HepG2 (cell line): ENCODE measurements around the gene CELSR2. TPM values are rescaled to one million over a fixed set of nuclear protein-coding genes. Genes with fewer than 3 reads are reported as not detected.

Source experiments
- ATF7 ChIP-seq, 2 experiments: fragments of 450-650 bp in 1 of 2; sonication (generic) in 1 of 2; formaldehyde crosslinking in 1 of 2; IDR thresholded peaks; 2 replicates each; pipeline versions ENCODE4 v1.4.0 to v1.6.1; 2016 to 2020; ENCODE audit warnings: antibody characterized with exemption in 1 of 2, mild to moderate bottlenecking in 1 of 2, missing genetic modification reagents in 1 of 2
- BRCA1 ChIP-seq: sonication (generic); formaldehyde crosslinking; IDR thresholded peaks from 2 replicates; pipeline ENCODE4 v1.4.0; 2020; ENCODE audit warnings: missing genetic modification reagents
- EP300 ChIP-seq, 3 experiments: sonication (generic) in 1 of 3; formaldehyde crosslinking in 1 of 3; IDR thresholded peaks; 2 replicates each; pipeline versions ENCODE4 v1.5.1 to v1.6.1; 2011 to 2020; ENCODE audit warnings: low read depth in 2 of 3, low read length in 2 of 3, borderline replicate concordance in 1 of 3, improper control_type of control experiment in 1 of 3, mild to moderate bottlenecking in 1 of 3, missing genetic modification reagents in 1 of 3, moderate library complexity in 1 of 3
- HNRNPL ChIP-seq: fragments of 200-400 bp; formaldehyde crosslinking; IDR thresholded peaks from 2 replicates; pipeline ENCODE4 v1.6.1; 2017; ENCODE audit warnings: mild to moderate bottlenecking, low read depth, low read length
- HOXA5 ChIP-seq: sonication (generic); formaldehyde crosslinking; IDR thresholded peaks from 2 replicates; pipeline ENCODE4 v1.4.0; 2020; ENCODE audit warnings: missing genetic modification reagents
- MED13 ChIP-seq: sonication (generic); formaldehyde crosslinking; IDR thresholded peaks from 2 replicates; pipeline ENCODE4 v1.5.0; 2020; ENCODE audit warnings: missing genetic modification reagents
- MIER3 ChIP-seq: IDR thresholded peaks from 2 replicates; pipeline ENCODE4 v1.6.1; 2016; ENCODE audit warnings: missing compliant biosample characterization, borderline replicate concordance
- PCBP1 ChIP-seq: fragments of 200-400 bp; formaldehyde crosslinking; IDR thresholded peaks from 2 replicates; pipeline ENCODE4 v1.6.1; 2017; ENCODE audit warnings: mild to moderate bottlenecking, low read depth, low read length, borderline replicate concordance
- RXRA ChIP-seq: sonication (generic); formaldehyde crosslinking; IDR thresholded peaks from 2 replicates; pipeline ENCODE4 v1.5.1; 2020; ENCODE audit warnings: missing genetic modification reagents
- SP4 ChIP-seq: sonication (generic); formaldehyde crosslinking; IDR thresholded peaks from 2 replicates; pipeline ENCODE4 v1.8.1; 2023; ENCODE audit warnings: mild to moderate bottlenecking, missing genetic modification reagents
- THYN1 ChIP-seq: sonication (generic); formaldehyde crosslinking; IDR thresholded peaks from 2 replicates; pipeline ENCODE4 v1.8.1; 2023; ENCODE audit warnings: low read depth, mild to moderate bottlenecking, moderate library complexity, missing genetic modification reagents, borderline replicate concordance
- YY1 ChIP-seq: IDR thresholded peaks from 2 replicates; pipeline ENCODE4 v1.6.1; 2011; ENCODE audit warnings: low read length, low read depth, moderate library complexity, mild to moderate bottlenecking; ENCODE audit not compliant: insufficient read depth, insufficient replicate concordance
- ZNF12 ChIP-seq: sonication (generic); formaldehyde crosslinking; IDR thresholded peaks from 2 replicates; pipeline ENCODE4 v1.5.0; 2020; ENCODE audit warnings: missing genetic modification reagents
- ZNF333 ChIP-seq: sonication (generic); formaldehyde crosslinking; IDR thresholded peaks from 2 replicates; pipeline ENCODE4 v1.4.0; 2020; ENCODE audit warnings: mild to moderate bottlenecking, missing genetic modification reagents, borderline replicate concordance
- ZNF510 ChIP-seq: sonication (generic); formaldehyde crosslinking; IDR thresholded peaks from 2 replicates; pipeline ENCODE4 v1.4.0; 2020; ENCODE audit warnings: low read depth, mild to moderate bottlenecking, missing genetic modification reagents
- polyA plus RNA-seq, 8 experiments: library from polyadenylated mRNA; depleted of rRNA in 3 of 8; stranded (reverse) in 7 of 8; unstranded in 1 of 8; fragments of >200 nt; fragmentation: Illumina TruSeq in 4 of 8; extraction: Trizol in 4 of 8; gene quantifications; 2 replicates each; pipeline versions ENCODE4 v1.2.1 to v1.2.3, GENCODE V29; 2011 to 2016; ENCODE audit warnings: low read depth in 4 of 8, missing spikeins in 1 of 8, mixed read lengths in 1 of 8; ENCODE audit not compliant: insufficient read depth in 1 of 8
- total RNA-seq, 5 experiments: library from RNA; depleted of rRNA; stranded (reverse); fragments of >200 nt; fragmentation: Illumina TruSeq; extraction: Trizol; gene quantifications; 2 replicates each; pipeline ENCODE4 v1.2.3, GENCODE V29; 2016; ENCODE audit warnings: low read depth in 1 of 5
- TF ChIP-seq, protein P1 (sequence below): sonication (generic); formaldehyde crosslinking; IDR thresholded peaks from 2 replicates; pipeline ENCODE4 v1.5.1; 2020; ENCODE audit warnings: mild to moderate bottlenecking, missing genetic modification reagents, moderate library complexity
- TF ChIP-seq, protein P2 (sequence below): sonication (generic); formaldehyde crosslinking; IDR thresholded peaks from 2 replicates; pipeline ENCODE4 v1.9.0; 2022; ENCODE audit warnings: low read depth, missing genetic modification reagents
- TF ChIP-seq, protein P3 (sequence below): fragments of 450-650 bp; IDR thresholded peaks from 2 replicates; pipeline ENCODE4 v1.6.1; 2017
- TF ChIP-seq, protein P4 (sequence below): sonication (generic); formaldehyde crosslinking; IDR thresholded peaks from 2 replicates; pipeline ENCODE4 v1.8.0; 2022; ENCODE audit warnings: mild to moderate bottlenecking, missing genetic modification reagents; ENCODE audit not compliant: insufficient replicate concordance
- TF ChIP-seq, protein P5 (sequence below): sonication (generic); formaldehyde crosslinking; IDR thresholded peaks from 2 replicates; pipeline ENCODE4 v1.4.0; 2020; ENCODE audit warnings: missing genetic modification reagents

Gene CELSR2
- total and polyA plus RNA-seq, 2 of the 13 experiments (the other 11 are each of a cell fraction or from before 2014, with no cell fraction given) = 4.0 to 6.6 TPM

DNA sequence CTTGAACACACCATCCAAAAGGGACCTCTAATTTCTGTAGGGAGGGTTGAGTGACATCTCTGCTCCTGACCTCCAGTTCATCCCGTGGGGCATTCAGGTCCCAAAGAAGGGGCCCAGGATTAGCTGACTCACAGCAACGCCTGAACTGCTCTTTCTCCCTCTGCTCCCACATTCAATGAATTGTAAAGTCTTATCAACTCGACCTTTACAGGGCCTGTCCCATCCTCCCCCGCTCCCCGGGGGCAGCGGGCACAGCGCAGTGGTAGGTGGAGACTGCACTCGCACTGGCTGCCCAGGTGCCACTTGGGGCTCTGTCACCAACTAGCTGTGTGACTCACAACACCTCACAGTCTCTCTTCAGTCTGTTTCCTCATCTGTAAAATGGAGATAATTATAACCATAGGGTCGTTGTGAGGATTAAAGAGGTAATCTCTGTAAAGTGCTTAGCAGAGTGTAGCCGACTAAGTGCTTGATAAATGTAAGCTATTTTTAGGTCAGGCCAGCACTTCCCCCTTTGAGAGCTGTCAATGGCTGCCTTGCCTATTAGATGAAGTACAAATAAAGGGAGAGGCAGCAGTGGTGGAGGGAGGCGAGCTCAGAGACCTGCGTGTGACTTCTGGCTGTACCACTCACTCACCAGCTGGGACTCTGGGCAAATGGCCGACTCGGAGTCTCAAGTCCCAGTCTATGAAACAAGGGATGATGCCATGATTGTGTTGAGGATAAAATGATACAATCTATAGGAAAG lies 58.1 kb downstream of the CELSR2 start (continued):
- no peak for TF ChIP-seq EP300 (IDR thresholded peaks at IDR 0.05; ENCODE audit: low read depth in 2 of 2, low read length in 2 of 2)
- no peak for TF ChIP-seq EP300 (CRISPR knock-in tag; IDR thresholded peaks at IDR 0.05; ENCODE audit: borderline replicate concordance)
- TF ChIP-seq RXRA (CRISPR knock-in tag) = no peak
- peak; percentile 85 for TF ChIP-seq HNRNPL
- TF ChIP-seq BRCA1 (CRISPR knock-in tag) = no peak
- no peak for TF ChIP-seq MIER3
- TF ChIP-seq, protein P1, sequence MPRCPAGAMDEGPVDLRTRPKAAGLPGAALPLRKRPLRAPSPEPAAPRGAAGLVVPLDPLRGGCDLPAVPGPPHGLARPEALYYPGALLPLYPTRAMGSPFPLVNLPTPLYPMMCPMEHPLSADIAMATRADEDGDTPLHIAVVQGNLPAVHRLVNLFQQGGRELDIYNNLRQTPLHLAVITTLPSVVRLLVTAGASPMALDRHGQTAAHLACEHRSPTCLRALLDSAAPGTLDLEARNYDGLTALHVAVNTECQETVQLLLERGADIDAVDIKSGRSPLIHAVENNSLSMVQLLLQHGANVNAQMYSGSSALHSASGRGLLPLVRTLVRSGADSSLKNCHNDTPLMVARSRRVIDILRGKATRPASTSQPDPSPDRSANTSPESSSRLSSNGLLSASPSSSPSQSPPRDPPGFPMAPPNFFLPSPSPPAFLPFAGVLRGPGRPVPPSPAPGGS (CRISPR knock-in tag) = no peak
- TF ChIP-seq SP4 = no peak
- TF ChIP-seq ZNF510 (CRISPR knock-in tag) = no peak
- no peak for TF ChIP-seq YY1
- TF ChIP-seq THYN1 = no peak
- TF ChIP-seq PCBP1 = no peak
- TF ChIP-seq, protein P2, sequence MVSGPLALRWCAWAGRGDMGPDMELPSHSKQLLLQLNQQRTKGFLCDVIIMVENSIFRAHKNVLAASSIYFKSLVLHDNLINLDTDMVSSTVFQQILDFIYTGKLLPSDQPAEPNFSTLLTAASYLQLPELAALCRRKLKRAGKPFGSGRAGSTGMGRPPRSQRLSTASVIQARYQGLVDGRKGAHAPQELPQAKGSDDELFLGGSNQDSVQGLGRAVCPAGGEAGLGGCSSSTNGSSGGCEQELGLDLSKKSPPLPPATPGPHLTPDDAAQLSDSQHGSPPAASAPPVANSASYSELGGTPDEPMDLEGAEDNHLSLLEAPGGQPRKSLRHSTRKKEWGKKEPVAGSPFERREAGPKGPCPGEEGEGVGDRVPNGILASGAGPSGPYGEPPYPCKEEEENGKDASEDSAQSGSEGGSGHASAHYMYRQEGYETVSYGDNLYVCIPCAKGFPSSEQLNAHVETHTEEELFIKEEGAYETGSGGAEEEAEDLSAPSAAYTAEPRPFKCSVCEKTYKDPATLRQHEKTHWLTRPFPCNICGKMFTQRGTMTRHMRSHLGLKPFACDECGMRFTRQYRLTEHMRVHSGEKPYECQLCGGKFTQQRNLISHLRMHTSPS (CRISPR knock-in tag) = peak; percentile 40; the same call in 1 of the 2 replicates
- TF ChIP-seq ATF7 (IDR thresholded peaks at IDR 0.05) = no peak
- no peak for TF ChIP-seq ATF7 (CRISPR knock-in tag; IDR thresholded peaks at IDR 0.05)
- TF ChIP-seq, protein P3, sequence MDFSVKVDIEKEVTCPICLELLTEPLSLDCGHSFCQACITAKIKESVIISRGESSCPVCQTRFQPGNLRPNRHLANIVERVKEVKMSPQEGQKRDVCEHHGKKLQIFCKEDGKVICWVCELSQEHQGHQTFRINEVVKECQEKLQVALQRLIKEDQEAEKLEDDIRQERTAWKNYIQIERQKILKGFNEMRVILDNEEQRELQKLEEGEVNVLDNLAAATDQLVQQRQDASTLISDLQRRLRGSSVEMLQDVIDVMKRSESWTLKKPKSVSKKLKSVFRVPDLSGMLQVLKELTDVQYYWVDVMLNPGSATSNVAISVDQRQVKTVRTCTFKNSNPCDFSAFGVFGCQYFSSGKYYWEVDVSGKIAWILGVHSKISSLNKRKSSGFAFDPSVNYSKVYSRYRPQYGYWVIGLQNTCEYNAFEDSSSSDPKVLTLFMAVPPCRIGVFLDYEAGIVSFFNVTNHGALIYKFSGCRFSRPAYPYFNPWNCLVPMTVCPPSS = no peak
- TF ChIP-seq ZNF333 (CRISPR knock-in tag) = no peak
- no peak for TF ChIP-seq MED13 (CRISPR knock-in tag)
- TF ChIP-seq ZNF12 (CRISPR knock-in tag) = no peak
- TF ChIP-seq, protein P4, sequence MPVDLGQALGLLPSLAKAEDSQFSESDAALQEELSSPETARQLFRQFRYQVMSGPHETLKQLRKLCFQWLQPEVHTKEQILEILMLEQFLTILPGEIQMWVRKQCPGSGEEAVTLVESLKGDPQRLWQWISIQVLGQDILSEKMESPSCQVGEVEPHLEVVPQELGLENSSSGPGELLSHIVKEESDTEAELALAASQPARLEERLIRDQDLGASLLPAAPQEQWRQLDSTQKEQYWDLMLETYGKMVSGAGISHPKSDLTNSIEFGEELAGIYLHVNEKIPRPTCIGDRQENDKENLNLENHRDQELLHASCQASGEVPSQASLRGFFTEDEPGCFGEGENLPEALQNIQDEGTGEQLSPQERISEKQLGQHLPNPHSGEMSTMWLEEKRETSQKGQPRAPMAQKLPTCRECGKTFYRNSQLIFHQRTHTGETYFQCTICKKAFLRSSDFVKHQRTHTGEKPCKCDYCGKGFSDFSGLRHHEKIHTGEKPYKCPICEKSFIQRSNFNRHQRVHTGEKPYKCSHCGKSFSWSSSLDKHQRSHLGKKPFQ (CRISPR knock-in tag) = no peak
- TF ChIP-seq HOXA5 (CRISPR knock-in tag) = no peak
- TF ChIP-seq, protein P5, sequence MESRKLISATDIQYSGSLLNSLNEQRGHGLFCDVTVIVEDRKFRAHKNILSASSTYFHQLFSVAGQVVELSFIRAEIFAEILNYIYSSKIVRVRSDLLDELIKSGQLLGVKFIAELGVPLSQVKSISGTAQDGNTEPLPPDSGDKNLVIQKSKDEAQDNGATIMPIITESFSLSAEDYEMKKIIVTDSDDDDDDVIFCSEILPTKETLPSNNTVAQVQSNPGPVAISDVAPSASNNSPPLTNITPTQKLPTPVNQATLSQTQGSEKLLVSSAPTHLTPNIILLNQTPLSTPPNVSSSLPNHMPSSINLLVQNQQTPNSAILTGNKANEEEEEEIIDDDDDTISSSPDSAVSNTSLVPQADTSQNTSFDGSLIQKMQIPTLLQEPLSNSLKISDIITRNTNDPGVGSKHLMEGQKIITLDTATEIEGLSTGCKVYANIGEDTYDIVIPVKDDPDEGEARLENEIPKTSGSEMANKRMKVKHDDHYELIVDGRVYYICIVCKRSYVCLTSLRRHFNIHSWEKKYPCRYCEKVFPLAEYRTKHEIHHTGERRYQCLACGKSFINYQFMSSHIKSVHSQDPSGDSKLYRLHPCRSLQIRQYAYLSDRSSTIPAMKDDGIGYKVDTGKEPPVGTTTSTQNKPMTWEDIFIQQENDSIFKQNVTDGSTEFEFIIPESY = 0 out of 2 replicates have a peak, but pooled peaks have one; percentile 49
